Right ventricle myocardium superior (tissue), 1 donor: ENCODE results near the gene BEGAIN. TPM values are rescaled to one million over a fixed set of nuclear protein-coding genes. Genes with fewer than 3 reads are reported as not detected.
"Not testable (repeated sequence)": the region's sequence is repeated elsewhere in the genome, so short reads cannot be mapped to it uniquely, and the experiment has no call there.

Experiments
- ATAC-seq: fragments of 200-7000 bp; cut with Tn5 transposase; one replicate; pipeline ENCODE4 v1.9.1; 2020; ENCODE audit warnings: mild to moderate bottlenecking; ENCODE audit not compliant: poor library complexity
- DNase-seq: peaks from one replicate; pipeline ENCODE4 v3.0.0-alpha.2; 2020
- intact Hi-C: fragments of 100-400 bp; cut with DNase I; formaldehyde crosslinking; loops from one replicate; pipeline ENCODE4 v1.11.2; 2022
- total RNA-seq: library from RNA; stranded (reverse); fragmentation: NEBNext Ultra II Directional; extraction: Animal tissue kit (Norgen Biotek cat#: 25700); gene quantifications from one replicate; pipeline ENCODE4 v1.2.1, GENCODE V29; 2021
- donor health status: DM: no; HTN: yes; CAD: no; lungs with severe emphysema.

The BEGAIN gene
- total RNA-seq, 1 donor from 2014 or later: 0.46 TPM

DNA sequence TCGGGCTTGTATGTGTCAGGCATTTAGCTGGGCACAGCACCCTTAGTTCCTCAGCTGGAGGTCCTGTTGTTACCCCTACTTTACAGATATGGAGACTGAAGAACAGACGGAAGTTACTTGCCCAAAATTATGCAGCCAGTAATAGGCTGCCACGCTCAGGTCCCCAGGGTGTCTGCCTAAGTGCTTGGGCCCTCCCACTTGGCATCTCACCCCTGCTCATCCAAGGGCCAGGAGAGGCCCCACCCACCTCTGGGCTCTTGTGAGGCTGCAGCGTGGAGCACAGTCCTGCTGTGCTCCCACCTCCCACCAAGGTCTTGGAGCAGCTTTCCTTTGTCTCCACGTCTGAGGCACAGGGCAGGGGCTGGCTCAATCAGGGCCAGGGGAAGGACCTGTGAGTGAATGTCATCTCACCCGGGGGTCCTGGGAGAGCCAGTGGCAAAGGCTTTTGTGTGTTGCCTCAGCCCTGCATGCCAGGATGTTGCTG lies 64.6 kb downstream of the BEGAIN start:
- ATAC-seq: no peak
- intact Hi-C loops: no loop called here
- DNase-seq: no peak

DNA sequence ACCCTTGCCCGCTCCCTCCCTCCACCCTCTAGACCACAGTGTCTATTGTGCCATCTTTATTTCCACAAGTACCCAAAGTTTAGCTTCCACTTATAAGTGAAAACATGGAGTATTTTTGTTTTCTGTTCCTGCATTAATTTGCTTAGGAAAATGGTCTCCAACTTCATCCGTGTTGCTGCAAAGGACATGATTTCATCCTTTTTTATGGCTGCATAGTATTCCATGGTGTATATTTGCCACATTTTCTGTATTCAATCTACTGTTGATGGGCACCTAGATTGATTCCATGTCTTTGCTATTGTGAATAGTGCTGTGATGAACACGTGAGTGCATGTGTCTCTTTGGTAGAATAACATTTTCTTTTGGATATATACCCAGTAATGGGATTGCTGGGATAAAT lies 81.2 kb downstream of the BEGAIN start:
- ATAC-seq, intact Hi-C loops, DNase-seq: not testable (repeated sequence)

DNA sequence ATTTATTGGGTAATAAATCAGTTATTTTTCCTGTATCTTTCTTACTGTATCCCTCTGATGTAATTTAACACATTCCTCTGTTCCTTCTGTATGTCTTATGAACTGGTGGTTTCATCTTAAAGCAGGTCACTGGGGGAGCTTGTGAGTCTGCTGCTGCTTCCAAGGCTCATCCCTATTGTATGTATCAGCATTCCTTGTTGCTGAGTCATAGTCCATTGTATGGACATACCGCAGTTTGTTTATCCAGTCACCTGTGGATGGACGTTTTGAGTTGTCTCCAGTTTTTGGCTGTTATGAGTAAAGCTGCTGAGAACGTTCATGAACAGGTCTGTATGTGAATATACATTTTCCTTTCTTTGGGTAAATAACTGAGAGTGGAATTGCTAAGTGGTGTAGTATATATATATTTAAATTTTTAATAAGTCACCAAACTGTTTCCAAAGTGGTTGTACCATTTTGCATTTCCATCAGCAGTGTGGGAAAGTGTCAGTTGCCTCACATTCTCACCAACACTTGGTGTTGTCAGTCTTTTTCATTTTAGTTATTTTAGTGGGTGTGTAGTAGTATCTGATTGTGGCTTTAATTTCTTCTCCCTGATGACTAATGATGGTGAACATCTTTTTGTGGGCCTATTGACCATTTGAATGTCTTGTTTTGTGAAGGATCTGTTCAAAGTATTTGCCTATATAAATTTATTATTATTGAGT lies 82.7 kb downstream of the BEGAIN start:
- ATAC-seq: no peak
- intact Hi-C loops: no loop called here
- no peak for DNase-seq

DNA sequence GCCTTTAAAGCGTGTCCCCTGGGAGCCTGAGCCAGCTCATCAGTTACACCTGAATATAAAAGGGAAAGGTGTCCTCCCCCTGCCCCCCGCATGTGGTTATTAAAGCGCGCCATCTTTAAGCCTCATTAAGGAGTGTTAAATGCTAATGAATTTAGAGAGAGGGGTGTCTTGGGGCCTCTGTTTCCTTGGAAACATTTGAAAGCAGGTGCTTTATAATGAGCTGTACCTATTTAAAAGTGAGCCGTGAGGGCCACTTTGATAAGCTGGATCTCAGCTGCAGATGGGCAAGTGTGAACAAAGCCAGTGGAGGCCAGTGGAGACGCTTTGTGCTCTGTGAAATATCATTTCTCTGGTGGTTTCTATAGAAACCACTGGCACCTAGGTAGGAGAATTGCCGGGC lies 84.0 kb downstream of the BEGAIN start:
- ATAC-seq: no peak
- no peak for DNase-seq
- intact Hi-C loops: no loop called here

DNA sequence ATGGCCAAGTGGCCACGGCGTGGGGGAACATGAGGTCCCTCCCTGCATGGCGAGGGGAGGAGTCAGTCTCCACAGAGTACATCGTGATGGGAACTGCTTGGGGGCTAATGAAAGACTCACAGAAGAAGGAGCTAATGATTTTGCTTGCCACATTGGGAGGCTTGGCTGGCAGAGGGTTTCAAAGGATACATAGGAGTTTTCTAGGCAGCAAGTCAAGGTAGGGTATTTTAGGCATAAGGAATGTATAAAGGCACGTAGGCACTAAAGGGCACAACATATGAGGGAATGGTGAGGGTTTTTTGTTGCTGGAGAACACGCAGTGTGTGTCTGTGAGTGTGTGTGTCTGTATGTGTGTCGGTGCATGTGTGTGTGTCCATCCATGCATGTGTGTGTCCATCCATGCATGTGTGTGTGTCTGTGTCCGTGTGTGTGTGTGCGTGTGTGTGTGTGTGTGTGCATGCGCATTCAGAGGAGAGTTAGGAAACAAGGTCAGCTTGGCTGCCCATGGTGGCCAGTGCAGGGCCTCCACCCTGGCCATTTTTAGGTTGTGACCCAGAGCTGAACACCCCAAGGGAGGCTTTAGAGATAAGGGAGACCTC lies 84.5 kb downstream of the BEGAIN start:
- intact Hi-C loops: no loop called here
- DNase-seq (no peak), ATAC-seq (no peak)

DNA sequence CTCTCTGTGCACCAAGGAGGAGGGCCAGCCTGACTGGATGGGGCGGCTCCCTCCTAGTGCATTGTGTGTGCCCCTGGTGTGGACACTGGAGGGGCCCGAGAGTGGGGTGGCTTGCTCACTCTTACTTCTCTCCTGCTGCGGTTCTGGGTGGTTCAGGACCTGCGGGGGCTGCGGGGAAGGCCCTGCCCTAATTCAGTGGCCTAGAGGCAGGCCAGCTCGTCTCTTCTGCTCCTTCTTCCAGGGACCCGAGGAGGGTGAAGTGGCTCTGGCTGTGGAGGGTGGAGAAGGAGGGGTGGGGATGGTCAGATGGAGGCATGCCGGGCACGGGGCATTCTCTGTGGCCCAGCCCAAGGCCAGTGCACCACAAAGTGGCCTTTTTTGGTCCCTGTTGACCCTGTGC lies 87.1 kb downstream of the BEGAIN start:
- ATAC-seq (no peak), DNase-seq (no peak)
- intact Hi-C loops: no loop called here

DNA sequence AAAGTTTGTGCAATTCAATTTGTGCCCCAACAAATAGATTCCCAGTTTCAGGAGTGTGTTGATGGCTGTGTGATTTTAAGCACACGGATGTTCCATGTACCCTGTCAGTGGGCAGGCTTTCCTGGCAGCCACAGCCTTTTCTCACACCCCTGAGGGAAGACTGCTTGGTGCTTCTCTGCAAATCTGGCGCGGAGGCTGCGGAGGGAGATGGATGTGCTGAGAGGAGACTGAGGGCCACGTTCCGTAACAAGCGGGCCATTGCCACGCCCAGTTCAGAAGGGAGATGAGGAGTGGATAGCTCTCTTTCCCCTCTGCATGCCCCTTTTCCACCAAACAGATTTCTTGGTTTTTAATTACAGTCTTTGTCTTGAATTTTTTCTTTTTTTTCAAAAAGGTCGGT lies 89.1 kb downstream of the BEGAIN start:
- intact Hi-C loops: no loop called here
- no peak for DNase-seq
- no peak for ATAC-seq

DNA sequence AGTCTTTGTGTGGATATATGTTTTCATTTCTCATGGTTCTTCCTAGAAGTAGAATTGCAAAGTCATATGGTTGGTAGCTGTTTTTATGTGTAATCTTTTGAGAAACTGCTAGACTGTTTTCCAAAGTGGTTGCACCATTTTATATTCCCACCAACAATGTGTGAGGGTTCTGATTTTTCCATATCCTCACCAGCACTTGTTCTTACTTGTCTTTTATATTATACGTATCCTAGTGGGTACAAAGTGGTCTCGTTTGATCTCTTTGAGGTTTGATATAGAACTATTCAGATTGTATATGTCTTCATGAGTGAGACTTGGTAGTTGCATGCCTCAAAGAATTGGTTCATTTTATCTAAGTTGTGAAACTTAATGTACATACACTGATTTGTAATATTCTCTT lies 91.3 kb downstream of the BEGAIN start:
- ATAC-seq: no peak
- no peak for DNase-seq
- intact Hi-C loops: no loop called here

DNA sequence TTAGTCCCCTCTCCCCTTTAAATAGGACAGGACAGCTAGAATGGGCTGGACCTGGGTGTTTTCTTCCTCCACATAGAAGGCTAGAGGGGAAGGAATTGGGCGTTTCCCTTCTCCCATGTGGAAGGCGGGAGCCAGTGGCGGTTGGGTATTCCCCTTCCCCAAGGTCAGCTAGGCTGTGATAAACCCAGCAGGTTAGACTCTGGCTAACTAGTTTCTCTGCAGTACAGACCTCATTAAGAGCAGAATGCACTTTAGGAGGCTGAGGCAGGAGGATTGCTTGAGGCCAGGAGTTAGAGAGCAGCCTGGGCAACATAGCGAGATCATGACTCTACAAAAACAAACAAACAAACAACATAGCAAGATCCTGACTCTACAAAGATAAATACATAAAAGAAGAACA lies 92.6 kb downstream of the BEGAIN start:
- intact Hi-C loops: no loop called here
- no peak for DNase-seq

DNA sequence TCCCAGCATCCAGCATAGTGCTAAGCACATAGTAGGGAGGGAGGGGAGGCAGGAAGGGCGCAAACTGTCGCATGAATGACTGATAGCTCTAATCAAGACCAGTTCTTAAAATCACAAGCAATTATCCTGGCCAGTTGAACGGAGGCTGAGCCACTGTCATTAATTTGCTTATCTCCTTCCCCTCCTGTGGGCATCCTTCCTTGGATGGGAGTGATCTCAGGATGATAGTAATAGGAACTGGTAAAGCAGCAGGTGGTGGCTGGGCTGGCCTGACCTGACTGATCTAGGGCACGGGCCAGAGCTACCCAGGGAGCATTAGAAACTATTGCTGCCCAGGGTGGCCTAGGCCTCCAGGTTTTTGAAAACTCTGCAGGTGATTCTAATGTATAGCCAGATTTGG lies 97.0 kb downstream of the BEGAIN start:
- DNase-seq (no peak), ATAC-seq (no peak)
- intact Hi-C loops: no loop called here

More for the DNA sequence above, 92.6 kb downstream of the BEGAIN start:
- ATAC-seq: no peak

DNA sequence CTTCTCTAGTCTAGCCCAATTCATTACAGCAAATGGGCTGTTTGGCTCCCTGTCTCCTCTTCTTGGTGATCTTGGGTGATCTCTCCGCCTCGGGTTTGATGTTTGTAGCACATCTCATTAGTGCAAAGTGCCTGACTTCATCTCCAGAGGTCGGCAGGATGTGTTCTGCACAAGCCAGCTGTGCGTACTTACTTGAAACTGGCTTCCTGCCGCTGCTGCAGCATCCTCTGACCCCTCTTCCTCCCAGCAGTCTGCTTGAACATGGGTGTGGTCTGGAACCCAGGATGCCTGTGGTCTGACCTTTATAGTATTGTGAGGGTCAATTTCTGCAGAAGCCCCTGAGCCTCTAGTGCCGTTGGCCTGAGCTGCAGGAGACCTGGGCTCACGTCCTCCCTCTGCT lies 99.2 kb downstream of the BEGAIN start:
- intact Hi-C loops: no loop called here
- no peak for DNase-seq
- ATAC-seq: no peak

DNA sequence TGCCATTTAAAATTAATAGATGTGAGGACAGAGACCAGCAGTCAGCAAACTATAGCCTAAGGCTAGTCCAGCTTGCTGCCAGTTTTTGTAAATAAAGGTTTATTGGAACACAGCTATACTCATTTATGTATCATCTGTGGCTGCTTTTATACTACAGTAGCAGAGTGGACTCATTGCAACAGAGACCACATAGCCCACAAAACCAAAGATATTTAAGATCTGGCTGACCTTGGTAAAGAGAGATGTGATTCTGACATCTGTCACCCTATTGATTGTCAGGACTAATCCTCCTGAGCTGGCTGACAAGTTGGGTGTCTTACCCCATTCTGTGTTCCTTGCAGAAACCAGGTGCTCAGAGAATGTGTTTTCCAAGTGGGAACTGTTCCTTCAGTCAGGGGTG lies 99.9 kb downstream of the BEGAIN start:
- intact Hi-C loops: no loop called here
- ATAC-seq: no peak
- no peak for DNase-seq

Other genes starting within 250 kb of the BEGAIN start
- gene WDR25, start 210.9 kb downstream of the BEGAIN start, total RNA-seq: 3.9 TPM
- 22.8 TPM for gene DLK1, start 139.5 kb upstream of the BEGAIN start, total RNA-seq
- gene MEG3, start 238.7 kb upstream of the BEGAIN start, total RNA-seq: 24.7 TPM